Limb (tissue), 2 donors: ENCODE measurements around the gene EXD3.

ENCODE experiments used
- DNase-seq, 2 donors: peaks; one replicate each; pipeline ENCODE4 v3.0.0-alpha.2; 2016; ENCODE audit errors: extremely low spot score in 2 of 2

The EXD3 gene

GRCh38 chr9:137433349-137433915 is 10.5 kb upstream of the EXD3 start:
- no peak for DNase-seq

DNA sequence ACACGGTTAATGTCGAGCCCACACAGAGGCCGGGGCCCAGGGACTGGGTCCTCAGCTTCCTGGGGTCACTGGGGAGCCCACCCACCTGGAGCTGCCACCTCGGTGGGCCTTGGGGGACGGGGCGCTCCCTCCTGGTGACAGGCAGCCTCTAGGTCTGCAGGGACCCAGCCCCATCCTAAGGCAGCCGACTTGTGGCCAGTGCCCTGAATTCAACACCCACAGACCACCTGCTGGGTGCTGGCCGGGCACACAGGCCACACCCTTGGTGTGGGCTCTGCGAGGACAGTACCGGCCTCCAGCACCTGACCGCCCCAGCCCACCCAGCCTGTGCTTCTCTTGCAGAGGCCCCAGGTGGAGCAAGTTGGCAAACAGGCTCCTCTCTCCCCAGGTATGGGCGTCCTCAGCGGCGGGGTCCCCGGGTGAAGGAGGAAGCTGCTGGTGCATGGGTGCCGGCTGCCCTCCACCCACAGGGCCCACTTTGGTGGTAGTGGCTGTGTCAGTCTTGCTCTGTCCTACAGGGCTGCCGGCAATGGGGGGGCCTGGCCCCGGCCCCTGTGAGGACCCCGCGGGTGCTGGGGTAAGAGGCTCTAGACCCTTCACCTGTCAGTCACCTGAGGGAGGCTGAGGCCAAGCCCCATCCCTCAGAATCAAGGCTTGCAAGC is 9.9 kb upstream of the EXD3 start:
- DNase-seq = no peak

- no peak for DNase-seq
These were observed 8.5 kb upstream of the EXD3 start for GRCh38 chr9:137431416-137431931.

GRCh38 chr9:137430723-137431415 is 7.9 kb upstream of the EXD3 start:
- DNase-seq = no peak

DNA sequence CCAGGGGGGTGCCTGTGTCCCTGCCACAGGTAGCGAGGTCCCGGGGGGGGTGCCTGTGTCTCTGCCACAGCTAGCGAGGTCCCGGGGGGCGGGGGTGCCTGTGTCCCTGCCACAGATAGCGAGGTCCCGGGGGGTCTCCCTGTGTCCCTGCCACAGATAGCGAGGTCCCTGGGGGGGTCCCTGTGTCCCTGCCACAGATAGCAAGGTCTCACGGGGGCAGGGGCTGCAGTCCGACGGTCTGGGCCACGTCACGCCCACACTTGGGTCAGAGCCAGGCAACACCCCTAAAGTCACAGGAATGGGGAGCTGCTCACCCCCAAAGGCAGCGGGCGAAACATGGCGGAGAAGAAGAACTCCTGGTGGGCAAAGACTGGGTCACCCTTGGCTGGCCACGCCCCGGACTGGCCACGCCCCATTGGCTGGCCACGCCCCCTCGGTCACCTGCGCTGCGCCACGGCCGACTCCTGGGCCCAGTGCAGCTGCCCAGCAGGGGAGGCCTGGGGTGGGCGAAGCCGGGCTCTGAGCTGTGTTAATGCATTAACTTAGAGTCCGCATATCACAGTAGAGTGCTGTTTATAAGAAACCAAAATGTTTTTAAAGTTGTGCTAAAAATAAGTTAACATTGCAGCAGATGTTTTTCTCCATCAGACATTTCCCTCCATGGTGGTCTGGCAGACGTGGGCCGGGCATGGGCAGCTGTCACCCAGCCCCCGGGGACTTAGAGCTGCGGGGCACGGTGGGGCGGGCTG is 7.2 kb upstream of the EXD3 start:
- no peak for DNase-seq

- no peak for DNase-seq
These were observed 6.6 kb upstream of the EXD3 start for GRCh38 chr9:137429546-137429890.

GRCh38 chr9:137428841-137429545 is 6.0 kb upstream of the EXD3 start:
- DNase-seq = no peak

- DNase-seq = no peak
These were observed 5.3 kb upstream of the EXD3 start for GRCh38 chr9:137428311-137428630.

GRCh38 chr9:137427454-137428310 is 4.7 kb upstream of the EXD3 start:
- no peak for DNase-seq

- peak in 1 of 2 donors; percentile 31 for DNase-seq
These were observed 3.2 kb upstream of the EXD3 start for GRCh38 chr9:137426018-137426681.

DNA sequence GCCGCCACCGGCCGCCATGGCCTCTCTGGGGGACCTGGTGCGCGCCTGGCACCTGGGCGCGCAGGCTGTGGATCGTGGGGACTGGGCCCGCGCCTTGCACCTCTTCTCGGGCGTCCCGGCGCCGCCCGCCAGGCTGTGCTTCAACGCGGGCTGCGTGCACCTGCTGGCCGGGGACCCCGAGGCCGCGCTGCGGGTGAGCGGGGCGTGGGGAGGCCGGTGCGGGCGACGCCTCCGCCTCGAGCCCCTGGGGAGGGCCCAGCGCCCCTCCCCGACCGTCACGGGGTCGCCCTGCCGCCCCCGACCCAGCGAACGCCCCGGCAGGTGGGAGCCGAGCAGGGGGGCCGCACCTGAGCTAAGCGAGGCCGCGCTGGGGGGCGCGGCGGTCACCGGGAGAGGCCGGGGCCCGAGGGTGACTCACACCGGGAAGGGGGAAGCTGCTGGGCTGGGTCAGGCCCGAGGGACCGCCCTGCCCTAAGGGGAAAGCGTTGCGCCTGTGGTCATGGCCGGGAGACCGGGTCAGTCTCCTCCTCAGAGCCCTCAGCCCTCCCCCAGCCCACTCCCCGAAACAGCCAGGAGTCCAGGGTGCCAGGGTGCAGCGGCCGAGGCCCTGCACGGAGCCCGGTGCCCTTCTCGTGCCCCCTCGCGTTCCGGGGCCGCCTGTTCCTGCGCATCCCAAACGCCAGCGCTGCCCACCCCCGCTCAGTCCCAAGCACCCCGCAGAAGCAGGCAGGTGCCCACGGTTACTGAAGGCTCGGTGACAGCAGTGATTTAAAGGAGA is 741 bp upstream of the EXD3 start:
- DNase-seq = no peak

DNA sequence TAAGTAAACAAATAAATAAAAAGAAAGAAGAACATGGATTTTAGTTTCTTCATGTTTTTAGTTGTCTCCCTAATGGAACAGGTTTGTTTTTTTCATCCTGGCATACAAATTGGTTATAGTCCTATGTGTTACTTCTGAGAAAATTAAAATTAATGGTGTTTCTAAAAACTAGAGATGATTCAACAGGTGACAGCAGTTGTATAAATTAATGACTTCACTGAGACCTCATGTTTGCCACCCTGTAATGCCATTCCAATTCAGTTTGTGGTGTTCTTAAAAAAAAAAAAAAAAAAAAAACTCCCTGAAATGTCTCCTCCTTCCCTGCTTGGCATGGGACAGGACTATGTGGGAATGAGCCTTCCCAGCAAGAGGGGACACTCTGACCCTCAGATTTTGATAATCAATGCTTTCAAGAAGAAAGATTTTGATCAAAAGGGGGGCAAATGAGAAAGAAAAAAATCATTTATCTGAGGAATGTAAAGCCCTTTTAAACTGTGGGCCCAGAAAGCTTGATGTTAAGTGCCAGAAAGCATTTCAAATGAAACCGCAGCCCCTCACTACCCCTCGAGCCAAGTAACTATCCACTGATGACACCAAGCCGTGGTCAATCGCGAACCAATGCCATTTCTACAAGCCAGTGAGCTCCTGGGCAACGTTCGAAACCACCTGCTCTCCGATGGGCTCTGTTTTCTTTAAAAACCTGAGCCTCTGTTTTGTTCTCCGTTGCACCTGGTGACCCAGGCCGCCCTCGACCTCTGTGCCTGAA is 941 bp downstream of the EXD3 start:
- DNase-seq = no peak

DNA sequence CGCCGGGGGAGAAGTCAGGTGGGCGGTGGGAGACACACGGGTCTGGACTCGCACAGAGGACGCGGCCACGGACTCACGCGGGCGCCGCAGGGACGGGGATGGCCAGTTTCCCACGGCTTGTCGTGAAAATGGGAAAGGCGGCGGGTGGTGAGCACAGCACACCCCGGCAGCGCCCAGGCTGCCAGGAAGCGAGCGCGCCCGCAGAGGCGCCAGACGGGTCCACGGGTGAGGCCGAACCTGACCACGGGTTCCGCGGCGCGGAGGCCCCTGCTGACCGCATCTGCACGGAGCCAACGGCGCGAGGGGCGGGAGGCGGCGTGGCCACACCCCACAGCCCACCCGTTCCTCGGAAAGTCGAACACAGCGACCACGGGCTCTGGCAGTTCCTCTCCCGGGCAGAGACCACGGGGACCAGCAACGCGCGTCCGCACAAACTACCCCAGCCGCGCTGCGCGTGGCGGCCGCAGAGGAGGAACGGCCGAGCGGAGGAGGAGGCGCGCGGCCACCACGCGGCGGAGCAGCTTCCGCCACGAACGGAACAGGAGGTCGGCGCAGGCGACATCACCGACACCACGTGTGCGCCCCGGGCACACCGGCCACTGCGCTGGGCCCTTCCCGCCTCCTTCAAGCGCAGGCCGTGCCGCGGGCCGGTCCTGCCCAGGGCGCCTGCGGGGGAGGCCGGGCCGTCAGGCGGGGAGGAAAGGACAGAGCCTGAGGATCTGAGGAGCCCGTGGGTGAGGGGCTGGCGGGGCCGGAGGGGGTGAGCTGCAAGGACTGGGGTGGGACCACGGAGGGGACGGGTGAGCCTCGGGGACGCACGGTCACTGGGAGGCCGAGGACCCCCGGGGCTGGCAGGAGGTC is 5.6 kb downstream of the EXD3 start:
- DNase-seq = peak in 1 of 2 donors; percentile 32

DNA sequence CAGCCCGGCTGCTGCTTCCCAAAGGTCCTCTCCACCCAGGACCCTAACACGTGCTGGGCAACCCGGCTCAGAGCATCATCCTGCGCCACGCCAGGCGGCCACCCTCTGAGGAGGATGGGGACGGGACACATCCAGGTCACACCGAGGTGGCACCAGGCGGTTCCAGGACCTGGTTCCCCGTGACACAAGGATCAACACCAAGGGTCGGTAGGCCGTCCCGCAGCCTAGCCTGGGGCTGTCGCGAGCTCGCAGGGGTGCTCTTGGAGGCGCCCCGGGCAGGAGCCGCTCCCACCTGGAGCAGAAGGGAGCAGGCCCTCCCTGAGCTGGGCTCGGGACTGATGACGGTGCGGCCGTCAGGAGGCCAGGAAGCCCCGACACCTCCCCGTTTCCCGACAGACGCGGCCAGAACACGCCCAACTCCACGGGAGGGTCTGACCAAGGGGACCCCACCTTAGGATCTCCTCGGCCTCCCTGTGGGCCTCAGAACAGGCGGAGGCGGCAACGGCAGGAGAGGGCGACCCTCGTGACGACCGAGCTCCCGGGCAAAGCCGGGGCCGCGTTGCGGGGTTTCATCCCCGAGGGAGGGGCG is 6.3 kb downstream of the EXD3 start:
- peak in 1 of 2 donors; percentile 26 for DNase-seq

DNA sequence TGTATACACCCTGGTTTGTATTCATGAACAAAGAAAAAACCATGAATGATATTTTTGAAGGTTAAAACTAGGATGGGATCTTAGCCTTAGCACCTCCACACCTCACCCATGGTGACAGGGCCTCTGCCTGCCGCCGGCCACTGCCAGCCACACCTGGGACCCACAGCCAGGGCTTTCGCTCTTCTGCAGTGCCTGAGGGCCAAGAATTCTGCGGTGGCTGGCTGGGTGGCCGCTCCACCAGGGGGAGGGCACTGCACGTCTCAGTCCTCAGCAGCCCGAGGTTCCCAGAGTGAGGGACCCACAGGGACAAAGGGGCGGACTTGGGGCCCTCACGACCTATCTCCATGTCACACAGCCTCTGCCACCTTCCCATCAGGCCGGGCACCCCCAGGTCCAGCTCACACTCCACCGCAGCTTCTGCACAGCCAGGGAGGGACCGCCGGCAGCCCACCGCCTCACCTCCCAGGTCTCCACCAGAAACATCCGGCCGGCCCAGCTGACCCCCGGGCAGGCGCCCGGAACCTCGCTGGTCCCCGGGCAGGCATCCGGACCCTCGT is 6.9 kb downstream of the EXD3 start:
- peak in 1 of 2 donors; percentile 24 for DNase-seq

DNA sequence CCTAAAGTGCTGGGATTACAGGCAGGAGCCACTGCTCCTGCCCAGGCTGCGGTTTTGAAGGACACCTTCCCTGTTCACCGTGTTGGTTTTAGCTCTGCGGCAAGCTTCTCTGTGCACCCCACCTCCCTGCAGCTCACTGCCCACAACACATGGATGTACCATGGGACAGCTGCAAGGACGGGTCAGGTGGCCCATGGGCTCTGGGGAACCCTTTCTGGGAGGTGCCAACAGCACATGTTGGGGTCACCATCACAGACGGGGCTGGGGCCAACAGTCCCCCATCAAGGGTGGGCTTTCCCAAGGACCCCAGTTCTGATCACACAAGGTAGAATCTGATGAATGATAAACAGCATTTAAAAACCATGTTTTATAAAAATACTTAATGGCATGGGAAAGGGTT is 7.5 kb downstream of the EXD3 start:
- peak in 1 of 2 donors; percentile 23 for DNase-seq

- DNase-seq = peak in 1 of 2 donors; percentile 26
These were observed 10.5 kb downstream of the EXD3 start for GRCh38 chr9:137412431-137412830.
